Stimulated activated effector memory CD8-positive, alpha-beta T cell treated with anti-CD3 and anti-CD28 coated beads, Interleukin-12 subunit alpha, Interleukin-12 subunit beta, amount 100 ng/mL, for 72 hours (primary cell): ENCODE data around the gene WRNIP1.

Experiments used
- ATAC-seq: fragments of 150-1000 bp; cut with Tn5 transposase; 2 replicates; pipeline ENCODE4 v1.10.0; 2021
- DNase-seq, 2 donors: peaks; one replicate each; pipeline ENCODE4 v3.0.0; 2021 to 2022; ENCODE audit warnings: low spot score in 2 of 2
- H3K27ac Mint-ChIP-seq: one replicate; pipeline ENCODE4 v1.8.0; 2022; ENCODE audit warnings: mild to moderate bottlenecking, mixed read lengths
- H3K36me3 Mint-ChIP-seq: one replicate; pipeline ENCODE4 v1.8.0; 2022; ENCODE audit warnings: mild to moderate bottlenecking, mixed read lengths
- H3K4me1 Mint-ChIP-seq: one replicate; pipeline ENCODE4 v1.8.0; 2022; ENCODE audit warnings: mixed read lengths
- H3K4me3 Mint-ChIP-seq: one replicate; pipeline ENCODE4 v1.8.0; 2022; ENCODE audit warnings: mild to moderate bottlenecking, mixed read lengths
- H3K9me3 Mint-ChIP-seq: one replicate; pipeline ENCODE4 v1.8.0; 2022; ENCODE audit warnings: mixed read lengths

The WRNIP1 gene

GRCh38 chr6:2782825-2783187 lies 17.6 kb downstream of the WRNIP1 start:
- DNase-seq (no peak), ATAC-seq (no peak)
- Mint-ChIP-seq H3K4me1 (peaks cover 35% of the 10 kb centered on the region), H3K27ac (peak overlapping the region; percentile 23), H3K36me3 (peaks cover 87% of the 10 kb centered on the region), H3K9me3 (no peaks in the 10 kb centered on the region), H3K4me3 (no peak overlapping the region)

DNA sequence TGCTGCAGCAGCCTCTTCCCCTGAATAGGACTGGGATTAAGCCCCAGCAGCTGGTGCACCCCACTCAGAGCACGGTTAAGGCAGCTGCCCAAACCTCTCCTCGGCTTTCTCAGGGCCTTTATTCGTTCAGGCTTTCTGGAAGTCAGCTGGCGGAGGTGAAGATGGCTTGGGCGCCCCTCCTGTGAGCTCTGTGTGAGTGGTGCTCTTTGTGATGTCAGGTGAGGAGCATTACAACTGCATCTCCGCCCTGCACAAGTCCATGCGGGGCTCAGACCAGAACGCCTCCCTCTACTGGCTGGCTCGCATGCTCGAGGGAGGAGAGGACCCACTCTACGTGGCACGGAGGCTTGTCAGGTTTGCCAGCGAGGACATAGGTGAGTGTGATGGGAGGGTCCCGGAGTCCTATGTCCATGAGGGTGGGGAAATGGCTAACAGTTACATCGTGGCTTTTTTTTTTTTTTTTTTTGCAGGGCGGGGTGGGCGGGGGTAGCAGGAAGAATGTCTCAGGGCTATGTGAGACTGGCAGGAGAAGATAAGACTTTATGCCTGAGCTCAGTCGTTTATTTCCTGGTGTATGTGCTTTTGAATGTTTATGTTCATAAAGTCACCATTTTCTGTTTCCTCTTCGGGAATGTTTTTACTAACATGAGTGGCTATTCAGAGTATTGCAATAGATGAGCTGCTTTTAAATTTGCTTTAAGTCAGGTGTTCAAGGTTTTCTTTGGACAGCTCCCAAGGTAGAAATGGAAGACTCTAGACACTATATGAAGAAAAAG lies 18.2 kb downstream of the WRNIP1 start:
- DNase-seq (no peak), ATAC-seq (no peak)
- Mint-ChIP-seq H3K36me3 (peaks cover 85% of the 10 kb centered on the region), H3K9me3 (no peaks in the 10 kb centered on the region), H3K4me1 (peaks cover 33% of the 10 kb centered on the region), H3K27ac (peak overlapping the region; percentile 23), H3K4me3 (no peak overlapping the region)

- ATAC-seq (peak; percentile 55), DNase-seq (no peak)
- H3K4me1 Mint-ChIP-seq: peaks cover 33% of the 10 kb centered on the region
- peaks cover 78% of the 10 kb centered on the region for H3K36me3 Mint-ChIP-seq
- no peak overlapping the region for H3K27ac Mint-ChIP-seq
- no peaks in the 10 kb centered on the region for H3K9me3 Mint-ChIP-seq
- H3K4me3 Mint-ChIP-seq: no peak overlapping the region
These were observed 18.9 kb downstream of the WRNIP1 start for GRCh38 chr6:2784061-2784460.

DNA sequence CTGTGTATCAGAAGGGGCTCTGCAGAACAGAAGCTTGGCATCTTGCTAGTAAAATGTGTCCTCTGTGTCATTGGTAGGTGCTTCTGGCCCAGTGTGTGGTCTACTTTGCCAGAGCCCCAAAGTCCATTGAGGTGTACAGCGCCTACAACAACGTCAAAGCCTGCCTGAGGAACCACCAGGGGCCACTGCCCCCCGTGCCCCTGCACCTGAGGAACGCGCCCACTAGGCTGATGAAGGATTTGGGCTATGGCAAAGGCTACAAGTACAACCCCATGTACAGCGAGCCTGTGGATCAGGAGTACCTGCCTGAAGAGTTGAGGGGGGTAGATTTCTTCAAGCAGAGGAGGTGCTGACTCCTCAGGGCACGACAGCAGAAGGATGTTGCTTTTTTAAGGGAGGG lies 19.7 kb downstream of the WRNIP1 start:
- no peak for ATAC-seq
- Mint-ChIP-seq H3K27ac (no peak overlapping the region), H3K4me1 (peaks cover 33% of the 10 kb centered on the region), H3K36me3 (peaks cover 70% of the 10 kb centered on the region), H3K4me3 (no peak overlapping the region), H3K9me3 (no peaks in the 10 kb centered on the region)
- DNase-seq: no peak

DNA sequence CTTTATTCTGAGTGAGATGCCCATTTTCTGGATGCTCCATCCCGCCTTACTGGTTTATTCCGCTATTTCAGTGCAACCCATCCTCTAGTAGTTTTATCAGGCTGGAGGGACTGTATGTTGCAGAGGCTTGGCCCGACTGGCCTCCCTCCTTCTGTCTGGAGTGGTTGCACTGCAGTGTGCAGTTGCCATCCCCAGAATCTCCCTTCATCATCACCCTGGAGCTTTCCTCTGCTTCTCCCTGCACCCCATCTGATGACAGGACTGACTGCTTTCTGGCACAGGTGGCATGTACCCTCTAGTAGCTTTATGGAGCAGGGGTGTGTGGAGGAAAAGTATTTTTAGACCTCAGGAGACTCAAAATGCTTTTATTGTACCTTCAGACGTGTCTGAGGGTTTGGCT lies 21.1 kb downstream of the WRNIP1 start:
- Mint-ChIP-seq H3K36me3 (peaks cover 56% of the 10 kb centered on the region), H3K27ac (no peak overlapping the region), H3K4me1 (peaks cover 30% of the 10 kb centered on the region), H3K4me3 (no peak overlapping the region), H3K9me3 (no peaks in the 10 kb centered on the region)
- DNase-seq: no peak
- ATAC-seq: no peak

DNA sequence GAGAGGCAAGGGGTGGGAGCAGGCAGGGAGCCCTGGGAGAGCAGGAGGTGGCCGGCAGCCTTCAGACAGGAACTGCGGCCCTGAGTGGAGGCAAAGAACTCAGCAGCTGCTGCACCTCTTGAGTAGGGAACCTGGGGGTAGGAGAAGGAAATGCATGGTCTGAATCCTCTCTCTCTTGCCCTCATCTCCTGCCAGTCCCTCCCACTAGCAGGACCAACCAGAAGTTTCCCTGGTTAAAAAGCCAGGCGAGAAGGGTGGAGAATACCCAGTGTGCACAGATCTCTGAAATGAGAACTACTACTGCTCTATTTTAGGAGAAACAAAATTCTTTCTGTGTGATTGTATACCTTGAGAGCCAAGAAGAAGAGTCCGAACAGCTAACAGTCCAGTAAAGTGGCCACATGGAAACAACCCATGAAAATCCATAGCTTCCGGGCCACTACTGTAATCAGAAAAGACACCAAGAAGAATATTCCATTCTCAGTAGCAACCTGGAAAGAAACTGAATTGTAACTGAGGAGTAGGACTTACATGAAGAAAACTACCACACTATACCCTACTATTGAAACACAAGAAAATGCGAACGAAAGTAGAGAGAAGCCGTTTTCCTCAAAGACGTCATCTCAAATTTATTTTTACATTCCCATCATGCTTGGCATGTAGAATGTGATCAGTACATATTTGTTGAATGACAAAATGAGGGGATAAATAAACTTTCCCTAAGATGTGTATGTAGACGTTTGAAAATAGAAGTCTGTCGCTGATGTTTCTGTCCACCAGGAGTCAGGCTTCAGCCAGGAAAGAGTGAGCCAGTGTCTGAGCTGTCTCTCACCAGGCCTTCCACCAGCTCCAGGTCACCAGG lies 25.6 kb downstream of the WRNIP1 start:
- peaks cover 15% of the 10 kb centered on the region for H3K36me3 Mint-ChIP-seq
- ATAC-seq (peak; percentile 86), DNase-seq (no peak)
- H3K4me3 Mint-ChIP-seq: no peak overlapping the region
- peaks cover 36% of the 10 kb centered on the region for H3K4me1 Mint-ChIP-seq
- no peaks in the 10 kb centered on the region for H3K9me3 Mint-ChIP-seq
- H3K27ac Mint-ChIP-seq: peak overlapping the region; percentile 48

DNA sequence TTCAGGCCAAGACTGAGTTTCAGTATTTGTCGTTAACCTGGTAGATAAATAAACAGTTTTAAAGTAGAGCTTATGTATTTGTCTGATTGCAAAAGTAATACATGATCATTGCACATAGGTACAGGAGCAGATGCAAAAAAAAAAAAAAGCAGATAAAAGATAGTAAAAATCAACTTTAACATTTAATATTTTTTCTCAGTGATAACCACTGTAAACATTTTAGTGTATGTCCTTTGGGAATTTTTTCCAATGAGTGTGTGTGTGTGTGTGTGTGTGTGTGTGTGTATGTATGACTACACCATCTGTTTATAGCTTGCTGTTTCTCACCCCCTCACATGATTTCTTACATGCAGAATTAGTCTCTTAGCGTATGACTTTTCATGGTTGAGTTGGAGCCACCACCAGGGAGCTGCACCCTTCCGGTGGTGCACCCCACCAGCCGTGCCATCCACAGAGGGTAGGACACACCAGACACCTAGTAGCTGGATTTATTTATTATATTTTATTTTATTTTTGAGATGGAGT lies 26.3 kb downstream of the WRNIP1 start:
- Mint-ChIP-seq H3K4me1 (peaks cover 32% of the 10 kb centered on the region), H3K27ac (peak overlapping the region; percentile 23), H3K36me3 (peaks cover 14% of the 10 kb centered on the region), H3K9me3 (no peaks in the 10 kb centered on the region), H3K4me3 (no peak overlapping the region)
- DNase-seq (no peak), ATAC-seq (no peak)

DNA sequence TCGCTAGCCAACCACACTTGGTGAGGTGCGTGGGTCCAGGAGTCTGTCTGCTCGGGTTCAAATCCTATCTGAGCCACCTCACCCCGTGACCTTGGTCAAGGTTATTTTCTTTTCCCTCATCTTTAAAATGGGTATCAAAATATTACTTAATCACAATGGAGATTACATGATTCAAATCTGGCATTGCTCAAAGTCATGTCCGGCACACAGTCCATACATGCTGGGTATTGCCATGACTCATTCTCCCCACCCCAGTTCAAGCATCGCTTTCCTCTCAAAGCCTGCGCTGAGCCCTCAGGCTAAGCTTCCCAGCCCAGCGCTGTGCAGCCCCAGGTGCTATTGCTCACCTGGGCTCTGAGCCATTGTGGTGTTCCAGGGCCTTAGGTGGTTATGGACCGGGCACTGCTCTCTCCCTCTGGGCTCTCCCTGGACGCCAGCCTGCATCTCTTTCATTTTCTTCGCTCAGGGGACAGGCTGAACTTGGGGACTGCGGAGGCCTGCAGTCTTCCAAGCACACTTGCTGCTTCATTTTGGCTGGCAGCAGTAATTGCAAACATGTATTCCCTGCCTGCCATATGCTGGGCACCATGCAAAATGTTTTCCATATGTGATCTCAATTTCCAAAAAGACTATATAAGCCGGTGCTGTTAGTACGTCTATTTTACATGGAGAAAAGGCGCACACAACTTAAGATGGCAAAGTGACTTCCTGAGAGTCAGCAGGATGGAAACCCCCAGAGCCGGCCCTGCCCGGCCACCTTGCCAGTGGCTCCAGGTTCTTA lies 27.3 kb downstream of the WRNIP1 start:
- Mint-ChIP-seq H3K4me1 (peaks cover 40% of the 10 kb centered on the region), H3K27ac (peak overlapping the region; percentile 8), H3K4me3 (peak overlapping the region; percentile 31), H3K9me3 (no peaks in the 10 kb centered on the region), H3K36me3 (peaks cover 13% of the 10 kb centered on the region)
- DNase-seq (no peak), ATAC-seq (no peak)

GRCh38 chr6:2793534-2794151 lies 28.4 kb downstream of the WRNIP1 start:
- peak overlapping the region; percentile 31 for H3K4me3 Mint-ChIP-seq

DNA sequence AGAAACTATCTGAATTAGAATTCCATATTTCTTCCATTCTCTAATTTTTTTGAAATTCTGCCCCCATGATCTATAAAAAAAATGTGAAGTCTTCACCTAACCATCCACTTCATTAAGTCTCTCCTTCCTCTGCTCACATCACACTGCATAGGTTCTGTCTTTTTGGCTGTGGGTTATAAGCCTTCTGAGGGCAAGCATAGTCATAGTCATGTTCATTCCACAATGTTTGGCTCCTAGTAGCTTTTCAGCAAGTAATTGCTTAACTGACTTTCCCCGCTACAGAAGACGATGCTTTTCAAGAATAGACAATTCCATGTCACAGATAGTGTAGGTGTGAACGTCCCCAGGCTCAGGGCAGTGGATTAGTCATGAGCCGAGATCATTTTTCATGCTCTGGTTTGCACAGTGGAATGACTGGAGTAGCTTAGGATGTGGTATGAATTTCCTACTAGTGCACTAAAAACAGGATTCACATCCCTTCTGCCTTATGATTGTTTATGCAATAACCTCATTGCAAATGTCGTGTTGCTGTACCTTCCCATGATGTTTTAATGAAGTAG lies 29.1 kb downstream of the WRNIP1 start:
- DNase-seq (no peak), ATAC-seq (no peak)
- Mint-ChIP-seq H3K9me3 (no peaks in the 10 kb centered on the region), H3K4me3 (no peak overlapping the region), H3K4me1 (peaks cover 41% of the 10 kb centered on the region), H3K27ac (no peak overlapping the region), H3K36me3 (peaks cover 10% of the 10 kb centered on the region)

More at GRCh38 chr6:2793534-2794151, 28.4 kb downstream of the WRNIP1 start:
- peak; percentile 68 for ATAC-seq
- Mint-ChIP-seq H3K4me1 (peaks cover 40% of the 10 kb centered on the region), H3K27ac (peak overlapping the region; percentile 48), H3K36me3 (peaks cover 10% of the 10 kb centered on the region), H3K9me3 (no peaks in the 10 kb centered on the region)
- DNase-seq: peak in 1 of 2 donors; percentile 62

DNA sequence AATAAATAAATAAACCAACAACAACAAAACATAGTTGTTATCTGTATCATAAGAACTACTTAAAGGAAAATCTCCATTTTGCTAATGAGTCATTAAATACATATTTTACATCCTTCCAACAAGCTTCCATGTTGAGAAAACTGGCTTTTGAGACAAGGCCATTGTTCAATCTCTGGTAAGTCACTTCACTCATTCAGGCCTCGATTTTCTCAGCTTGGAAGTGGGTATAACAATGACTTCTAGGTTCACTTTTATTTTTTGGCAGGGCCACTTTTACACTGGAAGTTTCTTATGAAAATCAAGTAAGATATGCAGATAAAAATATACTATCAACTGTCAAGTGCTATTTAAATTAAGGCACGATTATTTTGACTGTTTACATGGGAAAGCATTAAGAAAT lies 30.0 kb downstream of the WRNIP1 start:
- DNase-seq (no peak), ATAC-seq (no peak)
- Mint-ChIP-seq H3K4me1 (peaks cover 50% of the 10 kb centered on the region), H3K36me3 (peaks cover 15% of the 10 kb centered on the region), H3K27ac (no peak overlapping the region), H3K9me3 (no peaks in the 10 kb centered on the region), H3K4me3 (no peak overlapping the region)

DNA sequence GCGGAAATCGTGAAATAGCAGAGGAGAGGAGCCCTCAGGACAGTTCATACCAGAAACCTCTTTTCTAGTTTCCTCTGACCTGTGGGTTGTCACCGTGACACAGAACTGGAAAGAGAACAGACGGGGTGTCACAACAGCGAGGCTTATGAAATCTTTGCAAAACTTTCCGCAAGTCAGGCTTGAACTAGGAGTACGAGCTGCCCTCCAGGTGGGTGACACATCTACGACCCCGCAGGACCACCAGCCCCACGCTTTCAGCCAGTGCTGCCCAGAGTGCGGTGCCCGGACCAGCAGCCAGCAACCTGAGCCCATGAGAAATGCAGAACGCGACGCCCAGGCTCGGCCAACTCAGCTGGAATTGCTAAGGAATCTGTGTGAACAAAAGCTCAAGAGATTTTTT lies 30.8 kb downstream of the WRNIP1 start:
- peak; percentile 39 for ATAC-seq
- H3K27ac Mint-ChIP-seq: no peak overlapping the region

GRCh38 chr6:2796861-2797260 lies 31.7 kb downstream of the WRNIP1 start:
- DNase-seq (no peak), ATAC-seq (no peak)
- Mint-ChIP-seq H3K4me3 (no peak overlapping the region), H3K36me3 (peaks cover 16% of the 10 kb centered on the region), H3K4me1 (peaks cover 49% of the 10 kb centered on the region), H3K9me3 (no peaks in the 10 kb centered on the region), H3K27ac (no peak overlapping the region)

More for the DNA sequence above, 30.8 kb downstream of the WRNIP1 start:
- Mint-ChIP-seq H3K4me1 (peaks cover 55% of the 10 kb centered on the region), H3K9me3 (no peaks in the 10 kb centered on the region), H3K4me3 (no peak overlapping the region), H3K36me3 (peaks cover 16% of the 10 kb centered on the region)
- DNase-seq: no peak

DNA sequence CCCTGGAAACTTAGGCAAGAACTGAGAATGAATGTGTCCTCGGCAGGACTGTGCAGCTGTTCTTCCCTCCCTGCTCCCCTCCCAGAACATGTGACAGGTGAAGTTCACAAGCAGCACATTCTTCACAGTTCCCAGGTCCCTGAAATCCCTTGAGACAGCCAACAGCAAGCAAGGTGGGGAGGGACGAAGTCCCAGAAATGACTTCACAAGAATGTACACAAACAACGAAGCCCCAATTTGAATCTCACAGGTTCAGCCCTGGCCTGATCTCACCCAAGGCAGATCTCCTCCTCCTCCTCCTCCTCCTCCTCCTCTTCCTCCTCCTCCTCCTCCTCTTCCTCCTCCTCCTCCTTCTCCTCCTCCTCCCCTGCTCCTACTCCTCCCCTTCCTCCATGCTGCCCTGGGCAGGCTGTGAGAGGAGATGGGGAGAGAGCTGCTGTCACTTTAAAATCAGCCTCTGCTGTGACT lies 32.4 kb downstream of the WRNIP1 start:
- peaks cover 44% of the 10 kb centered on the region for H3K4me1 Mint-ChIP-seq

More for the DNA sequence above, 32.4 kb downstream of the WRNIP1 start:
- DNase-seq (no peak), ATAC-seq (no peak)
- H3K9me3 Mint-ChIP-seq: no peaks in the 10 kb centered on the region
- H3K27ac Mint-ChIP-seq: peak overlapping the region; percentile 15
- no peak overlapping the region for H3K4me3 Mint-ChIP-seq
- peaks cover 16% of the 10 kb centered on the region for H3K36me3 Mint-ChIP-seq
